ENCODE measurements around the gene TIGAR.

Gene TIGAR

GRCh38 chr12:4286771-4287317 lies 34.2 kb upstream of the TIGAR start:
- TF ChIP-seq CTCF (conservative IDR thresholded peaks at IDR 0.05; ENCODE audit: low read length) (no peak), EZH2phosphoT487 (IDR thresholded peaks at IDR 0.05; ENCODE audit: borderline replicate concordance) (no peak)
- Histone ChIP-seq H3F3A (ENCODE audit: low read depth) (no peaks in the 10 kb centered on the region), H3K27me3 (ENCODE audit: insufficient read depth, low read length, poor library complexity, severe bottlenecking) (no peaks in the 10 kb centered on the region), H2AFZ (ENCODE audit: low read length) (no peak overlapping the region), H3K9me2 (replicated peaks; ENCODE audit: low read depth, low read length) (no peaks in the 10 kb centered on the region), H3K9ac (ENCODE audit: low read depth, low read length, poor library complexity, severe bottlenecking) (no peak overlapping the region), H3K4me1 (ENCODE audit: insufficient read depth, low read length, poor library complexity, severe bottlenecking) (no peaks in the 10 kb centered on the region), H3K36me3 (ENCODE audit: insufficient read depth, low read length) (no peaks in the 10 kb centered on the region; the same call in 1 of the 2 replicates), H4K20me1 (ENCODE audit: insufficient read depth, low read length, poor library complexity, severe bottlenecking) (no peaks in the 10 kb centered on the region), H3K4me3 (ENCODE audit: low read length, poor library complexity, severe bottlenecking) (no peak overlapping the region), H3K4me2 (ENCODE audit: low read depth, low read length, poor library complexity, severe bottlenecking) (no peak overlapping the region), H3K79me2 (ENCODE audit: insufficient read depth, low read length) (no peaks in the 10 kb centered on the region), H3K9me3 (ENCODE audit: insufficient read depth, low read depth, low read length) (no peaks in the 10 kb centered on the region)

GRCh38 chr12:4287325-4288211 lies 33.4 kb upstream of the TIGAR start:
- no peaks in the 10 kb centered on the region for H3K9me3 ChIP-seq (ENCODE audit: insufficient read depth, low read depth, low read length)
- H3K4me1 ChIP-seq (ENCODE audit: insufficient read depth, low read length, poor library complexity, severe bottlenecking), result no peaks in the 10 kb centered on the region
- no peaks in the 10 kb centered on the region for H3F3A ChIP-seq (ENCODE audit: low read depth)
- H3K79me2 ChIP-seq (ENCODE audit: insufficient read depth, low read length), result no peaks in the 10 kb centered on the region
- TF ChIP-seq CTCF (conservative IDR thresholded peaks at IDR 0.05; ENCODE audit: low read length) (no peak), EZH2phosphoT487 (IDR thresholded peaks at IDR 0.05; ENCODE audit: borderline replicate concordance) (no peak)
- H3K27me3 ChIP-seq (ENCODE audit: insufficient read depth, low read length, poor library complexity, severe bottlenecking), result no peaks in the 10 kb centered on the region
- no peaks in the 10 kb centered on the region; the same call in 1 of the 2 replicates for H3K36me3 ChIP-seq (ENCODE audit: insufficient read depth, low read length)
- no peak overlapping the region for H3K4me2 ChIP-seq (ENCODE audit: low read depth, low read length, poor library complexity, severe bottlenecking)
- no peak overlapping the region for H2AFZ ChIP-seq (ENCODE audit: low read length)
- H3K4me3 ChIP-seq (ENCODE audit: low read length, poor library complexity, severe bottlenecking), result no peak overlapping the region
- no peaks in the 10 kb centered on the region for H3K9me2 ChIP-seq (replicated peaks; ENCODE audit: low read depth, low read length)
- H3K9ac ChIP-seq (ENCODE audit: low read depth, low read length, poor library complexity, severe bottlenecking), result no peak overlapping the region
- H4K20me1 ChIP-seq (ENCODE audit: insufficient read depth, low read length, poor library complexity, severe bottlenecking), result no peaks in the 10 kb centered on the region

GRCh38 chr12:4288296-4289131 lies 32.5 kb upstream of the TIGAR start:
- H4K20me1 ChIP-seq (ENCODE audit: insufficient read depth, low read length, poor library complexity, severe bottlenecking), result no peaks in the 10 kb centered on the region
- H2AFZ ChIP-seq (ENCODE audit: low read length), result no peak overlapping the region
- no peaks in the 10 kb centered on the region for H3F3A ChIP-seq (ENCODE audit: low read depth)
- no peak overlapping the region for H3K4me2 ChIP-seq (ENCODE audit: low read depth, low read length, poor library complexity, severe bottlenecking)
- no peaks in the 10 kb centered on the region; the same call in 1 of the 2 replicates for H3K36me3 ChIP-seq (ENCODE audit: insufficient read depth, low read length)
- no peaks in the 10 kb centered on the region for H3K27me3 ChIP-seq (ENCODE audit: insufficient read depth, low read length, poor library complexity, severe bottlenecking)
- no peaks in the 10 kb centered on the region for H3K4me1 ChIP-seq (ENCODE audit: insufficient read depth, low read length, poor library complexity, severe bottlenecking)
- no peaks in the 10 kb centered on the region for H3K9me2 ChIP-seq (replicated peaks; ENCODE audit: low read depth, low read length)
- H3K9ac ChIP-seq (ENCODE audit: low read depth, low read length, poor library complexity, severe bottlenecking), result no peak overlapping the region
- TF ChIP-seq CTCF (conservative IDR thresholded peaks at IDR 0.05; ENCODE audit: low read length) (no peak), EZH2phosphoT487 (IDR thresholded peaks at IDR 0.05; ENCODE audit: borderline replicate concordance) (no peak)
- H3K4me3 ChIP-seq (ENCODE audit: low read length, poor library complexity, severe bottlenecking), result no peak overlapping the region
- no peaks in the 10 kb centered on the region for H3K79me2 ChIP-seq (ENCODE audit: insufficient read depth, low read length)
- H3K9me3 ChIP-seq (ENCODE audit: insufficient read depth, low read depth, low read length), result no peaks in the 10 kb centered on the region
